NCI-H748 (cell line): ENCODE results near the gene HNRNPD.
"Not testable (repeated sequence)": the region's sequence is repeated elsewhere in the genome, so short reads cannot be mapped to it uniquely, and the experiment has no call there.

Source experiments
- DNase-seq: peaks from one replicate; lab custom pipeline; 2025; ENCODE audit not compliant: unreplicated experiment; lab: John Stamatoyannopoulos, UW

Gene HNRNPD, protein sequence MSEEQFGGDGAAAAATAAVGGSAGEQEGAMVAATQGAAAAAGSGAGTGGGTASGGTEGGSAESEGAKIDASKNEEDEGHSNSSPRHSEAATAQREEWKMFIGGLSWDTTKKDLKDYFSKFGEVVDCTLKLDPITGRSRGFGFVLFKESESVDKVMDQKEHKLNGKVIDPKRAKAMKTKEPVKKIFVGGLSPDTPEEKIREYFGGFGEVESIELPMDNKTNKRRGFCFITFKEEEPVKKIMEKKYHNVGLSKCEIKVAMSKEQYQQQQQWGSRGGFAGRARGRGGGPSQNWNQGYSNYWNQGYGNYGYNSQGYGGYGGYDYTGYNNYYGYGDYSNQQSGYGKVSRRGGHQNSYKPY

DNA sequence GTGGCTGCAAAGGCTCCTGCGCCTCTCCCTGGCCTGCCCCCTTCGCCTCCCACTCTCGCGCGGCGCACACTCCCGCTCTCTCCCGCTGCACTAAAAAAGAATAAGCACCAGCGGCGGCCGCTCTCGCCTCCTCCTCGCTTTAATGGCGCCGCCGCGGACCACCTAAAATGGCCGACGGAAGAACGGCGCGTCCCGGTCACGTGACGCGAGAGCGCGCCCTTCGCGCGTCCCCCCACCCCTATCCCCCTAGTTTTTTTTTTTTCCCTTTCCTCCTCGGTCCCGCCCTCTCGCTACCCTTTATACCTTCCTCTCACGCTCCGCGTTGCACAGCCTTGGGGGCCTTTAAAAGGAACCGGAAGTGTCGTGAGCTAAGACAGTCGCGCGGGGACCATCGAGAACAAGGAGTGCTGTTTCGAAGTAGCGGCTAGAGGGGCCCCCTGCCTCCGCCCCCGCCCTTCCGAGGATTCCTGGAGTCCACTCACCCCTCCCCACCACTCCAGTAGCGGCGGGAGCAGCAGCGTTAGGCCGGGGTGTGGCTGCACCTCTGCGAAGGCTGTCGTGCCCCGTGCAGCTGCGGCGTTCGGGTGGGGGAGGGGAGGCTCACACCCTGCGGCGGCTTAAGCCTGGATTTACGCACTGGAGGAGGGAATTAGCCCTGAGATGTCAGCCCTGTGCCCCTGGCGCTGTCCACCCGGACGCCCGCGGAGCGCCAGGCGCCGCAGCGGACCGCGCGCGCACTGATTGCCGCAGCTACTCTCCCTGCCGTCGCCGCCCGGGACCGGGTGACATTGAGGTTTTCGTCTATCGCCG, at the start of gene HNRNPD:
HNRNPD (minus strand) TSS at position 176 of the 810 bp plus-strand sequence. CDS start 313 bp downstream, outside the sequence.
- peak; percentile 99 for DNase-seq

DNA sequence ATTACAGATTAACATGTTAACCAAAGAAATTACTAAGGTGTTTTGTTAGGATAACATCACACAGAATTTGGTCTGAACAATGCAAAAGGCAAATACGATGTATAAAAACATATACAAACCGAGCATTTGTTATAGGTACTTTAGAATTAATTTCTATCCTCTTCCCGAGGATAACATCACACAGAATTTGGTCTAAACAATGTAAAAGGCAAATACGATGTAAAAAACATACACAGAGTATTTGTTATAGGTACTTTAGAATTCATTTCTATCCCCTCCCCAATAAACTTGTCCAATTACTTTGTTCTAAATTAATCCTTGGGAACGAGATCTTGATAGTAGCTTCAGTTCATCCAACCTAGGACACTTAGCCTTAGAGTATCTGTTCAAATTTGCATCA, 48.8 kb upstream of the HNRNPD start:
- no peak for DNase-seq

DNA sequence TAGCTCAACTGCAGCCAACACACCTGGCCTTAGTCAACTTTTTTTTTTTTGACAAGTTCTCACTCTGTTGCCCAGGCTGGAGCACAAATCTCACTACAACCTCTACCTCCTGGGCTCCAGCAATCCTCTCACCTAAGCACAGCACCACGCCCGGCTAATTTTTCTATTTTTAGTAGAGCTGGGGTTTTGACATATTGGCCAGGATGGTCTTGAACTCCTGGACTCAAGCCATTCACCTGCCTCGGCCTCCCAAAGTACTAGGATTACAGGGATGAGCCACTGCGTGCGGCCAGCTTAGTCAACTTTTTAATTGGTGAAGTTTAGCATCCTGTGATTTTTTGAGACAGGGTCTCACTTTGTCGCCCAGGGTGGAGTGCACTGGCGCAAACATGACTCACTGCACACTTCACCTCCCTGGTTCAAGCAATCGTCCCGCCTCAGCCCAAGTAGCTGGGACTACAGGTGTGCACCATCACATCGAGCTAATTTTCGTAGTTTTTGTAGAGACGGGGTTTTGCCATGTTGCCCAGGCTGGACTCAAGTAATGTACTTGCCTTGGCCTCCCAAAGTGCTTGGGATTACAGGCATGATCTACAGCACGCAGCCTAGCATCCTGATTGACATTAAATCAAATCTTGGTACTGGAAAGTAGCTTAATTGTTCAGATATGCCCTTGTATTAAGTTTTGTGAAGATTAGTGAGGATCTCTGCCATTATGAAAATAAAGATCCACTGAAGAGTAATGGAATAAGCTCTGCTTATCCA, 48.2 kb upstream of the HNRNPD start:
- no peak for DNase-seq

DNA sequence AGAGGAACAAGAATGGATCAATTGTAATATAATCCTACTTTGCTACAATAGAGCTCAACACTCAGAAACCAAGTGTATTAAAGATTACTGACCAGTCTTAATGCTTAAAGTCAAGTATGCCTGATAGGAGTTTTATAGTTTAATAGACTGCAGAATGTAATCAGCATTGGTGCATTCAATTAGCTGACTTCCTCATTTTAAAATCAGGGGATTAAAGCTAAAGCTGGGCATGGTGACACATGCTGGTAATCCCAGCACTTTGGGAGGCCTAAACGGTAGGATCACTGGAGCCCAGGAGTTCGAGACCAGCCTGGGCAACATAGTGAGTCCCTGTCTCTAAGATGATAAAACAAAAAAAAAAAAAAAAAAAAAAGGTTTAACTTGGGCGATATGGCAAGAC, 45.7 kb upstream of the HNRNPD start:
- DNase-seq, result no peak

DNA sequence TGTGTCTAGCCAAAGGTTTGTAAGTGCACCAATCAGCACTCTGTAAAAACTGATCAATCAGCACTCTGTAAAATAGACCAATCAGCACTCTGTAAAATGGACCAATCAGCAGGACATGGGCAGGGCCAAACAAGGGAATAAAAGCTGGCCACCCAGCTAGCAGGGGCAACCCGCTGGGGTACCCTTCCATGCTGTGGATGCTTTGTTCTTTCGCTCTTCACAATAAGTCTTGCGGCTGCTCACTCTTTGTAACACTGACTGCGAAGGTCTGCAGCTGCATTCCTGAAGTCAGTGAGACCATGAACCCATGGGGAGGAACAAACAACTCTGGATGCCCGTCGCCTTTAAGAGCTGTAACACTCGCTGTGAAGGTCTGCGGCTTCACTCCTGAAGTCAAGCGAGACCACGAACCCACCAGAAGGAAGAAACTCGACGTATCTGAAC, 42.2 kb upstream of the HNRNPD start:
- DNase-seq, result no peak

DNA sequence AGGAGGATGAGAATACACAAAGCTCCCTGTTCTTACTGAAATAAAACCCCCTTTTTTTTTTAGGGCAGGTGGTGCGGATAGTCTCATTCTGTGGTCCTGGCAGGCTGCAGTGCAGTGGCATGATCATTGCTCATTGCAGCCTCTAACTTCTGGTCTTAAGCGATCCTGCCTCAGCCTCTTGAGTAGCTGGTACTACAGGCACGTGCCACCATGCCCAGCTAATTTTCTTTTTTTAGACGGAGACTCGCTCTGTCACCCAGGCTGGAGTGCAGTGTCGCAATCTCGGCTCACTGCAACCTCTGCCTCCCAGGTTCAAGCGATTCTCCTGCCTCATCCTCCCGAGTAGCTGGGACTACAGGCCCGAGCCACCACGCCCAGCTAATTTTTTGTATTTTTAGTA, 41.3 kb upstream of the HNRNPD start:
- DNase-seq, result not testable (repeated sequence)

DNA sequence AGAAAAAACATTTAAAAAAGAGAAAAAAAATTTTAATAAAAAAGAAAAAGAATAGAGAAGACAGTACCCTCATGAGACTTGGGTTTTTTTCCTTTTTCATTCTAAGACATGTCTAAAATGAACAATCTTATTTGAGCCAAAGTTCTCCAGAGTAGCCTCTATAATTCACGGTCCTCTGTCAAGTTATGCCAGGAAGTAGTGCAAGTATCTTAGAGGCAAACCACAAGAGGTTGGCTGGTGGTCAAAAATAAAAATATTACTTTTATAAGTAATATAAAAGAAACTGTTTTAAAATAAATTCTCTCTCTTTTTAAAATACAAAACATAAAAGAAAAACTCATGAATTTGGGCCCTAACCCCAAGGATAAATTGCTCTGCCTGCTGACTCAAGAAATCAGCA, 29.9 kb upstream of the HNRNPD start:
- DNase-seq, result no peak

DNA sequence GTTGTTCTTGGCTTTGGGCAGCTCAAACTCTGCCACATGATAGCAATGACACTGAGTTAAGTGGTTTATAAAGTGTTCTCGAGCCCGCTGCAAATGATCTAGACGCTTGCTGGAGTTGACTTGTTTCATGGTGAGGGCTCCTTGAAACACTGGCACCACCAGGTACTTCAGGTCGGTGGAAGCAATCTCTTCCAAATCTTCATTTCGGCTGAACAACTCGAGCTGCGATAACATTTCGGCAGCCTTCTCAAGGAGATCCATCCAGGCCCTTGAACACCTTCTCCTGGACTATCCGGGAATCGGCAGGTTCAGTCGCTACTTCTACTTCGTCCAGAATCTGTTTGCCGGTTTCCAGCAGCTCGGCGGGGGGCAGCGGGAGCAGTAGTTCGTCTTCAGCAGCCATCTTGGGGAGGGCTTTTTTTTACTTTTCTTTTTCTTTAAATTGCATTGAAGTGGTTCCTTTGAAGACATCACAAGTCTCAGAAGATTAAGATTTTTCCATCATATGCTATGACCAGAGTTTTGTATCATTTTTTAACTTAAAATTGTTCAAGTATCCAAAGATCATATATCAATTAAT, 28.5 kb upstream of the HNRNPD start:
- no peak for DNase-seq

DNA sequence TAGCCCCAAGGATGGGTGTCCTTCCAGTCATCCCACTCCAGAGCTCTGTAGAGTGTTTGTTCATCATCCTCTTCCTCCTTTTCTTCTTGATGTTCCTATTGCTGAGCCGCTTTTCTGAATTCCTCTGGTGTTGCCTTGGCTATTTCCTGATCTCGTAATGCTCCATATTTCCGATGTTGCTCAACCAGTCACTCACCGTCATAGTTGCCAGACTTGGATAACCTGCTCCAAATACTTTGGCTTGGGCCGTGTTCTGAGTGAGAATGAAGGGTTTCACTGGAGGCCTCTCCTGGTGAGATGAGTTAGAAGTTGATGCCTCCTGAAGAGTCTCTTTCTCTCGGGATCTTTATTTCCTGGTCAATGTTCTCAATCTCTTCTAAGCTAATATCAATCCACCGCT, 27.8 kb upstream of the HNRNPD start:
- DNase-seq, result no peak

DNA sequence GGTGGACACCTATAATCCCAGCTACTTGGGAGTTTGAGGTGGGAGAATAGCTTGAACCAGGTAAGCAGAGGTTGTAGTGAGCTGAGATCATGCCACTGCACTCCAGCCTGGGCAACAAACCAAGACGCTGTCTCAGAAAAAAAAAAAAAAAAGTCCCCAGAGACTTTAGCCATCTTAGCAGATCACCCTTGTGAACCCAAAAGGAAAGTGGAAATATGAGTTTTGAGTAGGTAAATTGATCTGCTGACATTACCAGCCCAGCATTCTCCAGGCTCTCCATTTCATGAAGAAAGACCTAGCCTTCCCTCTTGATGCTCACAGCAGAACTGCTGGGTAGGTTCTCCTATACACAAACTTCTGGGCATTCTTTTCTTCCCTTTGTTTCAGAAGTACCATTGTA, 24.5 kb upstream of the HNRNPD start:
- no peak for DNase-seq

DNA sequence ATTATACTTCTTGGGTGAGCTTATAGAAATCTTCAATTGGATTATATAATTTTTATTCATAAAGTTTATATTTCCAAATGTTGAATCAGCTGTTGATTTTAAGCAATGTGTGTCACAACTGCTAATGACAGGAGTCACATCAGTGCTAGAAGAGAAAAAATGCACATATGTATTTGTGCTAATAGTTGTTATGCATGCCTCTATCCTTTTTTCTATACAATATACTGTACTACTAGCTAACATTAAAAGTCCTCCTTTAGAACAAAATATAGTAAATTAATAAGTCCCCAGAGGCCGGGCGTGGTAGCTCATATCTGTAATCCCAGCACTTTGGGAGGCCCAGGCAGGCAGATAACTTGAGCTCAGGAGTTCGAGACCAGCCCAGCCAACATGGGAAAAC, 23.7 kb upstream of the HNRNPD start:
- DNase-seq, result no peak

DNA sequence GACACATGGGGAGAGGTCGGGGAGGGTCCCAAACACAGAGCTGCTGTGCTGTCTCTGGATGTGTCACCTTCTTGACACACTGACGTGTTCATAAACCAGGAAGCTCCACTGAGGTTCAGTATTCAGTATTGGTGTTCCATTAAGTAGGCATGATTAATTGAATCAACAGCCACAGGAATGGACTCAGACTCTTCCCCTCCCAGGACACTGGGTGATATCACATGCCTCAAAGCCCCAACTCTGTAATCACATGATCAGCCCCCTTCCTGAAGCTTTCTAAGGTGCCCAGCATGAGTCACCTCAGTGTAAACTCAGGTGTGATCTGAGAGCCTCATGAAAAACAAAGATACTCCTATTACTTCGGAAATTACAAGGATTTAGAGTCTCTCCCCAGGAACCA, 21.1 kb upstream of the HNRNPD start:
- DNase-seq, result no peak

DNA sequence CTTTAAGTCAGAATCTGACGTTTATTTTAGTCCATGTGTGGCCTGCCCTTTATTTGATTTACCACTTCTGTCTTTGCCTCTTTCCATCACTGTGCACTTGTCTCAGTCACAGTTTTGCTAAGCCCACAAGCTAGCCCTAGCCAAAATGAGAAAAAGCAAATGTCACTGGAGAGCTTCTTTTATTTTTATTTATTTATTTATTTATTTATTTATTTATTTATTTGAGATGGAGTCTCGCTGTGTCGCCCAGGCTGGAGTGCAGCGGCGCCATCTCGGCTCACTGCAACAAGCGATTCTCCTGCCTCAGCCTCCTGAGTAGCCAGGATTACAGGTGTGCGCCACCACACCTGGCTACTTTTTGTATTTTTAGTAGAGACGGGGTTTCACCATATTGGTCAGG, 16.3 kb upstream of the HNRNPD start:
- not testable (repeated sequence) for DNase-seq

DNA sequence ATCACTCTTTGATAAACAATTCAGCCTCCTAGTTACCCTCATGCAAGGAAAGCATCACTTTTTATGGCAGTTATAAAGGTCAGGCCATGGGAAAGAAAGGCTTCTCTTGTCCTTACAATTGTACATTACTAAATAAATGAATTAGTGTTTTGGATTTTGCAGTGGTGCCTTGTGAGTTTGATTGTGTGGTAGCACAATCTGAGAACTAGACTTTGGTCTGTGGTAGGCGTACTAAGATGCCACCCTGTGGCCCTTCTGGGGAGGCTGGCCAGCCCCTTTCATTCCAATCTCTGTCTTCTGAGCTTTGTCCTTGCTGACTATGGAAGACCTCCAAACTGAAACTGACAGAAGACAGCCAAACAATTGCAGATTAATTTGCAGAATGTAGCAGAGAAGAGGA, 14.6 kb upstream of the HNRNPD start:
- DNase-seq, result no peak

DNA sequence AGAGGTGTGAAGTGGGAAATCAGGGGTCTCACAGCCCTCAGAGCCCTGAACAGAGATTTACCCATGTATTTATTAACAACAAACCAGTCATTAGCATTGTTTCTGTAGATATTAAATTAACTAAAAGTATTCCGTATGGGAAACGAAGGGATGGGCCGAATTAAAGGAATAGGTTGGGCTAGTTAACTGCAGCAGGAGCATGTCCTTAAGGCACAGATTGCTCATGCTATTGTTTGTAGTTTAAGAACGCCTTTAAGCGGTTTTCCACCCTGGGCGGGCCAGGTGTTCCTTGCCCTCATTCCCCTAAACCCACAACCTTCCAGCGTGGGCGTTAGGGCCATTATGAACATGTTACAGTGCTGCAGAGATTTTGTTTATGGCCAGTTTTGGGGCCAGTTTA, 12.5 kb upstream of the HNRNPD start:
- DNase-seq, result not testable (repeated sequence)

DNA sequence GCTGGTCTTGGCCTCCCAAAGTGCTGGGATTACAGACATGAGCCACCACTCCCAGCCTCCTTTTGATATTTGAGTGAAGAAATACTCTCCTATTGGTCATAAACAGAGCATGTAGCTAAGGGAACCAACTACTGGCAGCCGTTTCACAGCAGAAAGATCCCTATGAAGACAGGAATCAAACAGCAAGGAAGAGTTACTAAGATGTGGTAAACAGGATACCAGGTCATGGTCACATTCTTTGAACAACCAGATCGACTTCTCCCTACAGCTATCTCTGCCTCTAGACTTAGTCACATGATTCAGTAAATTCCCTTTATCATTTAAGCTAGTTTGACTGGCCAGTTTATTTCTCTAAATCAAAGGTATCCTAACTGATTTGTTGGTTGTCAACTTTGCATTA, 9.0 kb upstream of the HNRNPD start:
- no peak for DNase-seq

DNA sequence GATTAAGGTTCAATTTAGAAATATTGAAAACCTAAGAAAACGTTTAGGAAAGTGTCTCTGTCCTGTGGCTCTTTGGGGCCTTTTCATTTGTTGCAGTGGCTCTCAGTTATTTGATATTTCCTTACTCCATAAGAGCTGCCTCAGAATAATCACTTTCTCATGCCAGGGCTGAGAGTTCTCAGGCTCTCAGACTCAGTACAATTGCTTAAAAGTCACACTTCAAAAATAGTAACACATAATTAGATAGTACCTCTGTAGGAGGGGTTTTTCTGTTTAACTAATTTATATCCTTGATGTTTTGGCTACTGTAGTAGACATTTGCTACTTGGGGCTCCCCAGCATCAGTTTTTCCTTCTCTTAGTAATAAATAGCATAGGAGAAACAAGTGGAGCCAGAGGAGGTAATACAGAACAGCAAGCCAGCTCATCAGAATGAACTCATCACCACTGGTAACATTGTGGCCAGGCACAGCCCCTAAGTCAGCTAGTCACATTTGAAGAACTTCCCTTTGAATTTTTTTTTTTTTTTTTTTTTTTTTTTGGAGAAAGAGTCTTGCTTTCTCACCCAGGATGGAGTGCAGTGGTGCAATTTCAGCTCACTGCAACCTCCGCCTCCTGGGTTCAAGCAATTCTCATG, 8.0 kb upstream of the HNRNPD start:
- no peak for DNase-seq

DNA sequence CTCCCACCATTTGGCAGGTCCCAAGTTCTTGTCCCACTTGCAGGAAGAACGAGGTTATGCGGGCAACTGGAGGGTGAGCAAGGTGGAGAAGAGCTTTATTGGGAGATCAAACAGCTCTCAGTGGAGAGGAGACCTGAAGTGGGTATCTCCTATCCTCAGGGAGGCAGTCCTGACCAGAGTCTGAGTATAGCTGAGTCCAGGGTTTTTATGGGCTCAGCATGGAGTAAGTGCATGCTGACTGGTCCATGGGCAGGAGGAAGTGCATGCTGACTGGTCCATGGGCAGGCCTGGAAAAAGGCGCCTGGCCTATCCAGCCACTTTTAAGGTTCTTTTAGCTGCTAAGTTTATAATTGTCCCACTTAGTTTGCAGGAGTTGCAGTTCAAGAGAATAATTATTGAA, 7.4 kb upstream of the HNRNPD start:
- no peak for DNase-seq

DNA sequence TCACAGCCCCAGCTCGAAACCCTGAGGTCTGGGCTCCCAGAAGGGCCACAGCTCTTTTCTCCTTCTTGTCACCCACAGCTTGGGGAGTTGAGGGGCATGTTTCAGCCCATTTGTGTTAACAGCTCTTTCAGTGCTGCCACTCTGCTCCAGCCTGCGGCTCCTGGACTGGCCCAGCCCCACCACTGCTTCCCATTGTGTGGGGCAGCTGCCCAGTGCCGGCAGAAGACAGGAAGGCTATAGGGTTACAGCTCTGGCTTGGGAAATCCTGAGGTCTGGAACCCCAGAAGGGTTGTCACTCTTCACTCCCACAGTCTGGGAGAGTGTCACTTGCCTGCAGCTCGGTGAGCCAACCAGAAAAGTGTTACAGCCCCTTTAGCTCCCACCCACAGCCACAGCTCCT, 7.0 kb upstream of the HNRNPD start:
- no peak for DNase-seq

DNA sequence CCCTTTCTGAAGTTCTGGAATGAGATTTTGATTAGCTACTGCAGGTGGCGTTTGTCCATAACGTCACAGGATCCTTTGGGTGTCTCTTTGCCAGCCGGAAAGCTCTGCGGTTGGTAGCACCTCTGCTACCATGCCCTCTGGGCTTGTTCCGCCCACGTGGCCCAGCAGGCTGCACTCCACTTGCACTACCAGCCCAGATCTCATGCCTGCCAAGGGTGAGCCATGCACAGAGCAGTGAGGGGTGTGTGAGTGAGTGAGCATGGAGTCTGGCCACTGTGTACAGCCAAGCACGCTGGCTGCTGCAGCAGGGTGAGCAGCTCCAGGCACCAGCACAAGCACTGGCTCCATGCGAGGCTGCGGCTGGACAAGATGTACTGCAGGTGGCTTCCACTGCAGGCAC, 6.6 kb upstream of the HNRNPD start:
- no peak for DNase-seq

DNA sequence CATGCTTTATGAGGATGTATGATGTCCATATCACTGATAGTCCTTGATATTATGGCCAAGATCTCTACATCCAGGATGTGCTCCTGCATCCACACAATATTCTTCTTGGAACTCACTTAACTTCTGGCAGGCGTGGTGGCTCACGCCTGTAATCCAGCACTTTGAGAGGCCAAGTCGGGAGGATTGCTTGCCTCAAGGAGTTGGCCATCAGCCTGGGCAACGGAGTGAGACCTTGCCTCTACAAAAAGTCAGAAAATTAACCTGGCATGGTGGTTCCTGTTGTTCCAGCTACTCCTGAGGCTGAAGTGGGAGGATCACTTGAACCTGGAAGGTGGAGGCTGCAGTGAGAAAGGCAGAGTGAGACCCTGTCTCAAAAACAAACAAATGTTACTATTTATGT, 2.3 kb upstream of the HNRNPD start:
- no peak for DNase-seq
